Cortex of kidney (tissue), 1 donor: ENCODE data around the gene IL23R.

Experiments
- DNase-seq: peaks from one replicate; lab custom pipeline; 2025; lab: John Stamatoyannopoulos, UW

IL23R gene

DNA sequence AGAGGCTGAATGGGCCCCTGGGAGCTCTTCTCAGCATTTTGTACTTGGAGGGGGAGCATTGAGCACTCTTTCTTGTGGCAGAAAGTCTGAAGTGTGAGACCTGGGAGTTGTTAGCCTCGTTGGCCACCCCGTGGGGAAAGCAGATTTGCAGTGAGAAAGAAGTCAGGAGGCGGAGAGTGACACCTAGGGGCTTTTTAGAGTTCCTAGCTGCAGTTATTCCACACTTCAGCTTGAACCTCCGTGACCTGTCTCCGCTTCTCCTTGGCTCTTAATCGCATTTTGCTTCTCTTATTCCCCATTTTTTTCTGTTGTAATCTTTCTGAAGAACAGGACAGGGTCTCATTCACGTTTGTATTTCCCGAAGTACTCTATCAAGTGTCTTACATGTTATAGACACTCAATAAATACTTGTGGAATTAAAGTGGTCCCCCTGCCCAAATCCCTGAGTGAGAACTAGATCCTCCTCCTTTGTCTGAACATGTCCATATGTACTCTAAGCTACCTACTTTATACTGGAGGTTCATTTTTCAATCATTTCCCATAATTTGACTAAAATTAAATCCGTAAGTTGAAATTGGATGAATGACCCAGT lies 17.0 kb upstream of the IL23R start:
- no peak for DNase-seq

DNA sequence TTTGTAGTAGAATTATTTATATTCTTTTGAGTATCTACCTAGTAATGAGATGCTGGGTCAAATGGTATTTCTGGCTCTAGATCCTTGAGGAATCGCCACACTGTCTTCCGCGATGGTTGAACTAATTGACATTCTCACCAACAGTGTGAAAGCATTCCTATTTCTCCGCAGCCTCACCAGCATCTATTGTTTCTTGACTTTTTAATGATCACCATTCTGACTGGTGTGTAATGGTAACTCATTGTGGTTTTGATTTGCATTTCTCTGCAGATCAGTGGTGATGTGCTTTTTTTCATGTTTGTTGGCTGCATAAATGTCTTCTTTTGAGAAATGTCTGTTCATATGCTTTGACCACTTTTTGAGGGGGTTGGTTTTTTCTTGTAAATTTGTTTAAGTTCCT lies 15.3 kb upstream of the IL23R start:
- no peak for DNase-seq

DNA sequence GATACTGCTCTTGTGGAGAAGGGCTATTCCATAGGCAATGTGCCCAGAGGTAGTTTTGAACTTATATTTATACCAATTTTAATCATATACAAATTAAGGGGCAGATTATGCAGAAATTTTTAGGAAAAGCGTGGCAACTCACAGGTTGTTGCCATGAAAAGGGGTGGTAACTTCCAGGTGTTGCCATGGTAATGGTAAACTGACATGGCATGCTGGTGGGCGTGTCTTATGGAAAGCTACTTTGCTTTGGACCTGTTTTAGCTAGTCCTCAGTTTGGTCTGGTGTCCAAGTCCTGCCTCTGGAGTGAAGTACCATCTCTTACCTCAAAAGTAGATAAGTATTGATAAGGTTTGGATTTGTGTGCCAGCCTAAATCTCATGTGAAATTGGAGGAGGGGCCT lies 7.9 kb upstream of the IL23R start:
- DNase-seq = no peak

DNA sequence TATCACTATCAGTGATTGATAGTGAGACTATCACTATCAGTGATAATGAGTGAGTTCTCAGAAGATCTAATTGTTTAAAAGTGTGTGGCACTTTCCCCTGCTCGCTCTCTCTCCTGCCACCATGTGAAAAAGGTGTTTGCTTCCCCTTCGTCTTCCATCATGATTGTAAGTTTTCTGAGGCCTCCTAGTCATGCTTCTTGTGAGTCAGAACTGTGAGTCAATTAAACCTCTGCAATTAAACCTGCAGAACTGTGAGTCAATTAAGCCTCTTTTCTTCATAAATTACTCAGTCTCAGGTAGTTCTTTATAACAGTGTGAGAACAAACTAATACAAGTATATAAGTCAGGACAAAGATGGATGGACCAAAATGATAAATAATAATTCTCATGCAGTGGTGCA lies 7.0 kb upstream of the IL23R start:
- DNase-seq = no peak

DNA sequence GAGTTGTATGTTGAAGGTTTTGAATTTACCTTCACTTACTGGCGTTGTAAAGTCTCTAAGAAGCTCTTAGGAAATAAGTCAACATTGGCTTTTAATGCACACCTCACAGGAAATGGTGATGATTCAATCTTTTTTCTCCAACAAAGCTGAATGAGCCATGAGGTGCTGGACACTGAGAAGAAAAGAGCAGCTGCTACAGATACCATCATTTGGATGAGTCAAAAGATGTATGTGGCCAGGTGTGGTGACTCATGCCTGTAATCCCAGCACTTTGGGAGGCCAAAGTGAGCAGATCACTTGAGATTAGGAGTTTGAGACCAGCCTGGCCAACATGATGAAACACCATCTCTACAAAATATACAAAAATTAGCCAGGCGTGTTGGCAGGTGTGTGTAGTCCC lies 3.3 kb upstream of the IL23R start:
- DNase-seq = no peak

DNA sequence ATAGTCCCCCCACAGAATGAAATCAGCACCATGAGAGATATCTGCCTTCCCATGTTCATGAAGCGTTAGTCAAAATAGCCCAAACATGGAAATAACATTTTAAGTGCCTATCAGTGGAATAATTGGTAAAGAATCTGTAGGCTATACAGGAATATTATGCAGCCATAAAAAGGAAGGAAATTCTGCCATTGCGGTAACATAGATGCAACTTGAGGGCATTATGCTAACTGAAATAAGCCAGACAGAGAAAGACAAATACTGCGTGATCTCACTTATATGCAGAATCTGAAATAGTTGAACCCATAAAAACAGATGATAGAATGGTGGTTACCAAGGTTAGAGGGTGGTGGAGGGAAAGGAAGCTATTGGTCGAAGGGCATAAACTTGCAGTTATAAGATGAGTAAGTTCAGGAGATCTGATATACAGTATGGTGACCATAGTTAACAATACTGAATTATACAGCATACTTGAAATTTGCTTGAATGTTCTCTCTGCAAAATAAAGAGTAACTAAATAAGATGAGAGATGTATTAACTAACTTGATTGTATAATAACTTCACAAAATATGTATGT lies 699 bp upstream of the IL23R start:
- no peak for DNase-seq

DNA sequence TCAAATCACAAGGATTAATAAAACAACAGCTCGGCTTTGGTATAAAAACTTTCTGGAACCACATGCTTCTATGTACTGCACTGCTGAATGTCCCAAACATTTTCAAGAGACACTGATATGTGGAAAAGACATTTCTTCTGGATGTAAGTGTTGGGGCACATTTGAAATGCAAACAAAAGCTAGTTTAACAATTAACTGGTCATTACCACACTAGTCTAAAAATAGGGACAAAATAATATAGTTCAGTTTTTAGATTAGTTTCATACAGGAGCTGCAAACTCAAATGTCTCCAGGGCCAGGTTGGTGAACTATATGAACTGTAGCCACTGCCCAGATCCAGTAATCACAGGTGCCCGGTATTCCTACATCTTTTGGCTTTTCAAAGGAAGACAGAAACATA lies 3.2 kb downstream of the IL23R start:
- no peak for DNase-seq

DNA sequence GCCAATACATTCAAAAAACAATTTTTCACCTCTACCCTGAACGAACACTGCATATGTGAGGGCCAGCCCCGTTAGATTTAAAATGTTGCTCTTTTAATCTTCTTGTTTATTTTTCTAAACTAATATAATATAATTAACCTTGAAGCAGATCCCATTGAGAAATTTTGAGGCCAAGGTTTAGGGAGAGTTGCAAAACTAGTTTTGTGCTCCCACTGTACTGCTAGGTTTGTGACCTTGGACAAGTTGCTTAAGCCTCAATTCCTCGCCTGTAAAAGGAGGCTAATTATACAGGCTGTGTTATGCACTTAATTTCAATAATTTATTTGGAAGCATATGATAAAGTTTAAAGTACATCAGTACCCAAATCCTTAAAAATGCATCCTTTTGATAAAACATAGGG lies 3.7 kb downstream of the IL23R start:
- no peak for DNase-seq

DNA sequence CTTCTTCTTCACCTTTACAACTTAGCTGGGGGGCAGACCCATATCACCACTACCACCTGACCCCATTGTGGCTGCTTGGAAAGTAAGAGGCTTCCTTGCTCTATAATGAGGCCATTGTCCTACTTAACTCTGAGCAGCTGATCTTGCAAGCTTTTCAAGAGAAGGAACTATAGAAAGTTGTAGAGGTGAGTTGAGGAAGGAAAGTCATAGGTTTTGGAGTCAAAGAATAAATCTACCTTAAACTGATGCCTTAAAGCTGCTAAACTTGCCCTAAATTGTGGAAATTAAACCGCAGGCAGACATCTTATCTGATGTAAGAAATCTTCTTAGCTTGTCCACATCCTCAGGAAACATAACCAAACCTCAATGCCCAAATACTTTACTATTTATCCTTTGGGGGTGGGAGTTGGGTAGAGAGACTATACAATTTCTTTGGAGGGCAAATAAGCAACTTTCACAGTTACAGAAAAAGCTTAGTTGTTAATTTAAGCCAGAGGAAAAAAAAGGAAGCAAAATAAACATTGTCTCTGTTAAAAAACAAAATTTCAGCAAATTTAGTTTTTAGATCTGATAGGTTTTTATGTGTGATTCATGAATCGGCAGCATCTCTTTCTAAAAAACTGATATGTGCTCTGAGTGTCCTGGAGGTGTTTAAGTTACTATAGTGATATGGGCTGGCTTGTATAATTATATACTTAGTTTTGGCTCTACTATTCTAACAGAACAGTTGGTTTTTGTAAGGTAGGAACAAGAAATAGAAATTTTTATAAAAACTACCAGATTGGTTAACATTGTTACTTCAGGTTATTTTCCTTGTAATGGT lies 4.7 kb downstream of the IL23R start:
- no peak for DNase-seq

DNA sequence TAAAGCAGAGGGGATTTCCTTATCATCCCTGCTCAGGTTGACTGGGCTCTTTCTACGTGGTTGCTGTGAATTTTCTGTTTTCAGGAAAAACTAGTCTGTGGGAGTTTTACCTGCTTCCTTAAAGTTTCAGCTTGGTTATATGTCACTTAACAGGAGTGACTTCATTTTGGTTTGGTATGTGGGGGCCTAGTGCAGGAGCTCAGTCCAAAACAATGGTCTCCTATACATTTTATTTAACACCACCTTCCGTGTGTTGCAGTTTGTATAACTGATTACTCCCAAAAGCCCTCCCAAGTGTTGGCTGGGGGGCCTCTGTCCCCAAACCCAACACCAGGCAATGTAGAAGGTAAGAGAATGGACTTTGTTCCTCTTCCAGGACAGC lies 5.3 kb downstream of the IL23R start:
- DNase-seq = no peak

DNA sequence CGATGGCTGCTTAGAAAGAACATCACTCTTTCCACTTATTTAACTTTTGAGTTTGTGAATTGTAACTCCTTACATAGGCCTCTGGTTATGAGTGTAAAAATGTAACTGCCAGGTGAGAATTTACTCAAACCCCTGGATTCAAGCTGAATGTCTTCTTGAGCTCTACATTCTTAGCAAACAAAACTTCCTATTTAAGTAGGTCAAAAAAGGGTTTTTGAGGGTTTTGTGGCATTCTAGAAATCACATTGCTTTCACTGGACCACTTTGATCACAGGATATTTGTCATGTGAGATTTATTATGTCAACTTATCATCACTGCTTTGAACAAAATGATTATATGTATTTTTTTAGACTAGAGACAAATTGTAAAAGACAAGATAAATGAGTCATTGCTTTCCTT lies 5.7 kb downstream of the IL23R start:
- DNase-seq = no peak

DNA sequence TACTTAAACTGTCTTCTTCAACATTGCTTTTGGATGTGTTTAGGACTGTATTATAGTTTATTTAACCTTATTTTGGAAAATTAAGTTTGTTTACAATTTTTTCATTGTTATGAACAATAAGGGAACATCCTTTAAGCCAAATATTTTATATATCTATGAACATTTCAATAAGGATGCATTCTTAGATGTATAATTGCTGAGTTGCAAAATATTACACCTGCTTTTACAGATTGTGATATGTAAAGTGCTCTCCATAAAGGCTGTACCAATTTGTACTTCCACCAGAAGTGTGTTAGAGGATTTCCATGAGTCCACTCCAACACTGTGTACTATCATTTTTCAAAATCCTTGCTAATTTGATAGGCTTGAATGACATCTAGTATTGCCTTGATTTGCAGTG lies 7.7 kb downstream of the IL23R start:
- DNase-seq = no peak

DNA sequence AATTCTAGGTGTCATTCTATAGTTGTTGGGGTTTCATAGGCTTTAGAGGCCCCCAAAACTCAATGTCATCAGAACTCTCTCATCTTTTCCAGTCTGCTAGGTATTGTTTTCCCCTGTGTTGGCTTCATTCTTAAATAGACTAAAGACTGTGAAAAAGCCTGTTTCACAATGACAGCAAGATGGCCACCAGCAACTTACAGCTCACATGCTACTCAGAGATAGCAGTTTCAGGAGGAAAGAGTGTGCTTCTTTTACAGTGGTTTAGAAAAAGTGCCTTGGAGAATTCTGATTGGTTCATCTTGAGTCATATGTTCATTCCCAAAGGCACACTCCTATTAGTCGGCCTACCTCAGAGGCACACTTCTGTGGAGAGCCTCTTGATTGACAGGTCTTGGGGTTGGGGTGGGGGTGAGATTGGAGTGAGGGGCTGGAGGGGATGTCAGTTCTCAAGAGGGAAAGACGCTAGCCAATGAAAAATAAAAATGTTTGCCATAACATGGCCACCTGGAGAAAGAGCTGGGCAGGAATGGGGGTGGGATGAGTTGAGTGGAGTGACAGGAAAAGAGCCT lies 8.5 kb downstream of the IL23R start:
- DNase-seq = no peak

DNA sequence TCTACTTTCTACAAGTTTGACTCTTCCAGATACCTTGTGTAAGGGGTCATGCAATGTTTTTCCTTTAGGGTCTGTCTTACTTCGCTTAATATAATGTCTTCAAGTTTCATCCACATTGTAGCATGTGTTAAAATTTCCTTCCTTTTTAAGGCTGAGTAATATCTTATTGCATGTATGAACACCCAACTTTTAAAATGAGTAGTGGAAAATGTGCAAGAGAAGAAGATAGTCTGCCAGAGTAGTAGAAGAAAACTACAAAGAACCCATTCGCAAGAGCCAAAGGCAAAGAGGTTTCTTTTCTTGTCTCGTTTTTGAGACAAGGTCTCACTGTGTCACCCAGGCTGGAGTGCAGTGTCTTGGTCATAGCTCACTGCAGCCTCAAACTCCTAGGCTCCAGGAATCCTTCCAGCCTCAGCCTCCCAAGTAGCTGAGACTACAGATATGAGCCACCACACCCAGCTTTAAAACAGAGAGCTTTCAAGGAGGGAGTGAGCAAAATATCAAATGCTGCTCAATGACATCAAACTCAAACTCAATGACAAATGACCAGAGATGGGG lies 9.4 kb downstream of the IL23R start:
- DNase-seq = no peak

DNA sequence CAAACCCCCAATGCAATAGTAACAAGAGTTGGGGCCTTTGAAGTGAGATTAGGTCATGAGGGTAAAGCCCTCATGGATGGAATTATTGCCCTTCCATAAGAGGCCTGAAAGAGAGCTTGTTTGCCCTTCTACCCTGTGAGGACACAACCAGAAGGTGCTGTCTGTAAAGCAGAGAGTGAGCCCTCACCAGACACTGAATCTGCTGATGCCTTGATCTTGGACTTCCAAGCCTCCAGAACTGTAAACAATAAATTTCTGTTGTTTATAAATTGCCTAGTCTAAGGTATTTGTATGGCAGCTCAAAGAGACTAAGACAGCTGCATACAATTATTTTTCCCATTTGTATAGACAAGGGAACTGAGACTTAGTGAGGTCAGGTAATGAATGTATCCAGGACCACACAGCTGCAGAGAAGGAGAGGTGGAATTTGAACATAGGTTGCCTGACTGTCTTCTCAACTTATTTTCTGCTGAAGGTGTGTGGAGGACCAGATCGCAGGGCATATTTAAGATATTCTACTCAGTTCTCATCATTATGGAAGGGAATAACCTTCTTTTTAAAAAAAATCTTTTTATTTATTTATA lies 18.7 kb downstream of the IL23R start:
- no peak for DNase-seq

DNA sequence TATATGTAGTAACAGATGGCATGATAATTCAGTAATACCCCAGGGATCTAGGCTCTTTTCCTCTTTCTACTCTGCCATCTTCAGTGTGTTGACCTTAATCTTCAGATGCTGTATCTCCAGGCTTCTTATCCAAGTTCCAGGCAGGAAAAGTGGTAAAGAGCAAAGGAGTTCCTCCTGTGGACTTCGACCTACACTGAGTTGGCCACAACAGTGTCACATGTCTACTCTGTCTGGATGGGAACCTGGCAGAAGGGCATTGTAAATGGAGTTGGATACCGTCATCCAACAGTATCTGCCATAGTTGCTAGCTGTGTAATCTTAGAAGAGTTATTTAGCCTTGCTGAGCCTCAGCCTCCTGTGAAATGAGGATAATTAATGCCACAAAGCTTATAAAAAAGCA lies 21.9 kb downstream of the IL23R start:
- no peak for DNase-seq

DNA sequence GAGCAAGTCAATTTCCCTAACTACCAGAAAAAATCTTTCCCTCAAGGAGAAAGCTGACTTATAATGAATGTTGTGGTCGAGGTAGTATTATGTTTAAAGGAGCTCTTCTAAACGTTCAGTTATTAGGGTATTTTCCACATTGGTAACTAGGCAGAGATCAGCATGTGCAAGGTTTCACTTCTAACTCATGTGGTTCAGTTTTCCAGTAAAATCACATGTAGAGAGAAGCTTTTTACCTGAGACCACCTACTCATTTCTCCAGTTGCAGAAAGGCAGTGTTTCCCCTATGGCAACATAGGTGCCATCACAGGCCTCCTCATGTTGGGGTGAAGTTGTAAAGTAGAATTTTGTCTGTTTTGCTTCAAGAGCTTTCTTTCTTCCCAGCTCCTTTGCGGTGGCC lies 23.7 kb downstream of the IL23R start:
- DNase-seq = no peak

DNA sequence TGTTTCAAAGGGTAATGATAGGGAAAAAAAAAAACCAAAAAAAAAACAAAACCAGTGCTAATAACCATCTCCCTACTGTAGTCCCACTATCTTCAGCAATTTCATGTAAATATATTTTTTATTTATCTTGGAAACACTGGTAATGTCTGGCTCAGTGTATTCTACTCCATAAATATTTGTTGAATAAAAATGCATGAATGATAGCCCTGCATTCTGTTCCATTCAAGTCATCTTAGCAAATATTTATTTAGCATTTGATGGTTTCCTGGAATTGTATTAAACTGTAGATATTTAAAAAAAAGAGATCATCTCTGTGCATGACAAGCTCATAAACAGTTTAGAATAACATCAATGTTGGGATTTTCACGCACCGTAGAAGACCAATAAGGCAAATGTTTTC lies 24.2 kb downstream of the IL23R start:
- no peak for DNase-seq

DNA sequence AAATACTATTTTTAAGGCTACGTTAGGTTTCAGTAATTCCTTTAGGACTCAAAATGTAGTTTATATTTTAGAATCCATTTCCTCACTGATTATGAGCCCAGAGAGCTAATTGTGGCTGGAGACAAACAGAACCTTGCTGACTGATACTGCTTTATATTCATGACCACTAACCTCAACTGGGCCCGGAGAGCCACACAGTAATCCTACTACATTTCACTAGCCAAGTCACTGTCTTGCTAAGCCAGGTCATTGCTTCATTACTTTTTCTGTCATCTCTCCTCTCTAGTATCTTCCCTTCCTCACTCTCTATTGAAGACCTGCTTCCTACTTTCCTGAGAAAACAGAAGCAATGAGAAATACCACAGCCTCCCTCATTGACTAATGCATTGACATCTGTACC lies 24.7 kb downstream of the IL23R start:
- DNase-seq = no peak

DNA sequence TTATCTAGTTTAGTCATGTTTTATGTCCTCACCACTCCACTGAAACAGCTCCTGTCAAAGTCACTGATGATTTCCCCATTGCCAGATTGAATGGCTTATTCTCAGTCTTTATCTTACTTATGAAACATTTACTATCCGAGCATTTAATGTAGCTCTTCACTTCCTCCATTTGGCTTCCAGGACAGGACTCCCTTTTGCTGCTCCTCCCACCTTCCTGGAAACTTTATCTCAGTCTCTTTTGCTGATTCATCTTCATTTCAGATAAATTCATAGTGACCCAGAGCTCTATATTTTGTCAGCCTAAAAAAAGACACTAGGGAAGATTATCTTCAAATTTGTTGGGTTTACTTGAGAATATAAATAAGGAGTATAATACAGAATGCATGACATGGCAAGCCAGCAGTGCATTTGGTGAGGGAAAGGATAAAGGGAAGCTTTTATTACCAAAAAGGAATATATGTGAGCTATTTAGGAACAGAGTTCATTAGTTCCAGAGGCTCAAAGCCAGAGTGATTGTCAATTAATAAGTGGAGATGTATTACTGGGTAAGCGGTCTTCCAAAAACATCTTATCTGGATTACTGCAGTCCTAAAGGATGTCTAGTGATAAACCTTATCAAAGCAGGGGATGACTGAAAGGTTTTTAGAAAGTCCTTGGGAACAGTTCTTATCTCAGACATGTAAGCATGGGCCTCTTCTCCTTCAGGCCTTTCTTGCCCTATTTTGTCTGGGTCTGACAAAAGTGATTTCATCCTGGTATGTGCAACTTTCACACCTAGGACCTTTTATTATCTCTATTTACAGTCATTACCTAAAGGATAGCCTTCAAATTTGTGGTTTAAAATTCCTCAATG lies 25.6 kb downstream of the IL23R start:
- DNase-seq = no peak

DNA sequence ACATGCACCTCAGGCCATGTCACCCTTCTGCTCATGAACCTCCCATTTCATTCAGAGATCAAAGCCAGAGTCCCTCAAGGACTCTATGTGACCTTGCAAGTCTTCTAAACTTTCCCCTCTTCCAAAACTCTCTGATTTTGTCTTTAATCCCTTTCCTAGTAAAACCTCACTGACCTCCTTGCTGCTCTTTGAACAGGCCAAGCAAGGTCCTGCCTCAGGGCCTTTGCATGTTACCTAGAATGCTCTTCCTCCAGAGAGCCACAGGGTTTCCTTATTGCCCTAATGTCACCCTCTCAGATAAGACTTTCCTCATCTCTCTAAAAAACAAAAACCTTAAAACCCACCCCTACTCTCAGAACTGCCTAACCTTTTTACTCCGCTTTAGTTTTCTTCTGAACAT lies 26.6 kb downstream of the IL23R start:
- DNase-seq = no peak

DNA sequence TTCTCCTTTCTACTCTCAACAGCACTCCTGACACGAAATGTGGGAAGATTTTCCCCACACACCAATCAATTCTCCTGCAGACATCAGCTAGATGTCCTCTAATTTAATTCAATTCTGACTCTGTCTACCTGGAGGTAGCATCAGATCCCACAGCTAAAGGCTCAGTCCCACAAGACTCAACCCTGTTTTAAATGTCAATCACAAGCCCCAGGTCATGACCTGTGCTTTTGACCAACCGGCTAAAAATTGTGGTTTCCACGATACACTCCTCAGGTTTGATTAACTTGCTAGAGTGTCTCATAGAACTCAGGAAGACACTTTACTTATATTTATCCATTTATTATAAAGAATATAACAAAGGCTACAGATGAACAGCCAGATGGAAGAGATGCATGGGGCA lies 27.4 kb downstream of the IL23R start:
- no peak for DNase-seq
